Measurements from ENCODE around the gene RREB1.

GRCh38 chr6:7188492-7188891 lies 80.7 kb downstream of the RREB1 start:
- TF ChIP-seq CTCF (IDR thresholded peaks at IDR 0.05) (no peak), POLR2A (IDR thresholded peaks at IDR 0.05) (no peak)

Data from transverse colon (tissue), 3 donors.